Aortic smooth muscle cell (primary cell): ENCODE results near the gene MBOAT7. TPM values are rescaled to one million over a fixed set of nuclear protein-coding genes. Genes with fewer than 3 reads are reported as not detected.

ENCODE experiments used
- total RNA-seq: library from RNA; depleted of rRNA; stranded (reverse); fragments of >200 nt; gene quantifications from 2 replicates; pipeline ENCODE4 v1.2.3, GENCODE V29; 2014

Gene MBOAT7
- total RNA-seq: 22.6 and 24.0 TPM in 2 replicates

GRCh38 chr19:54189145-54189734, at the start of gene MBOAT7:
MBOAT7 (minus strand) TSS chr19:54189580; CDS start chr19:54188508, 1,072 bp downstream.

GRCh38 chr19:54222474-54223276, 33.3 kb upstream of the MBOAT7 start, which contains the start of gene LILRB3:
LILRB3 (minus strand) TSS chr19:54223007; CDS start chr19:54222976, 31 bp downstream.

GRCh38 chr19:54191011-54191810, 1.8 kb upstream of the MBOAT7 start, which contains the start of gene TSEN34:
TSEN34 (plus strand) TSS chr19:54191308; CDS start chr19:54191365, 57 bp downstream.

GRCh38 chr19:54172471-54173358, 16.7 kb downstream of the MBOAT7 start, which contains the start of gene TMC4:
TMC4 (minus strand) TSS chr19:54173160; CDS start chr19:54173117, 43 bp downstream.

GRCh38 chr19:54159352-54160181, 29.8 kb downstream of the MBOAT7 start, which contains the start of gene LENG1:
LENG1 (minus strand) TSS chr19:54159721; CDS start chr19:54159695, 26 bp downstream.

GRCh38 chr19:54137699-54138488, 51.5 kb downstream of the MBOAT7 start, which contains the start of gene CNOT3:
CNOT3 (plus strand) TSS chr19:54137762; CDS start chr19:54142979, 5,217 bp downstream.

Other genes starting within 250 kb of the MBOAT7 start
- 0.12 and 0.26 TPM in 2 replicates for gene CACNG8, start 226.6 kb downstream of the MBOAT7 start, total RNA-seq
- 0.37 and 0.53 TPM in 2 replicates for gene CACNG6, start 197.9 kb downstream of the MBOAT7 start, total RNA-seq
- gene VSTM1, start 125.7 kb downstream of the MBOAT7 start, total RNA-seq: not detected in 2 replicates
- not detected in 2 replicates for gene TARM1, start 108.2 kb downstream of the MBOAT7 start, total RNA-seq
- 0.06 and 0.13 TPM in 2 replicates for gene OSCAR, start 88.8 kb downstream of the MBOAT7 start, total RNA-seq
- gene NDUFA3, start 86.7 kb downstream of the MBOAT7 start, total RNA-seq: 19.5 and 23.3 TPM in 2 replicates
- 20.6 and 26.0 TPM in 2 replicates for gene TFPT, start 73.9 kb downstream of the MBOAT7 start, total RNA-seq
- 54.7 and 58.1 TPM in 2 replicates for gene PRPF31, start 73.8 kb downstream of the MBOAT7 start, total RNA-seq
- gene CNOT3, start 51.8 kb downstream of the MBOAT7 start, total RNA-seq: 11.0 and 15.3 TPM in 2 replicates
- gene LENG1, start 29.9 kb downstream of the MBOAT7 start, total RNA-seq: 7.3 and 7.9 TPM in 2 replicates
- gene TMC4, start 16.4 kb downstream of the MBOAT7 start, total RNA-seq: 0.31 TPM in 1 of 2 replicates, not detected in the other
- 38.7 and 39.7 TPM in 2 replicates for gene TSEN34, start 1.7 kb upstream of the MBOAT7 start, total RNA-seq
- 2,262 and 2,314 TPM in 2 replicates for gene RPS9, start 11.3 kb upstream of the MBOAT7 start, total RNA-seq
- not detected in 2 replicates for gene LILRB3, start 33.4 kb upstream of the MBOAT7 start, total RNA-seq
- gene LILRA6, start 53.2 kb upstream of the MBOAT7 start, total RNA-seq: not detected in 2 replicates
- not detected in 2 replicates for gene LILRB5, start 67.7 kb upstream of the MBOAT7 start, total RNA-seq
- gene LILRB2, start 91.5 kb upstream of the MBOAT7 start, total RNA-seq: not detected in 2 replicates
- gene LILRA5, start 123.6 kb upstream of the MBOAT7 start, total RNA-seq: not detected in 2 replicates
- gene LILRA4, start 149.6 kb upstream of the MBOAT7 start, total RNA-seq: not detected in 2 replicates
- not detected in 2 replicates for gene LAIR1, start 175.4 kb upstream of the MBOAT7 start, total RNA-seq
- not detected in 2 replicates for gene TTYH1, start 225.9 kb upstream of the MBOAT7 start, total RNA-seq